H1 (cell line): Measurements from ENCODE around the gene SULF2. TPM values are rescaled to one million over a fixed set of nuclear protein-coding genes. Genes with fewer than 3 reads are reported as not detected.

Experiments used
- CTCF ChIA-PET: fragments of 300-600 bp; sonication (Branson Sonifier 250); formaldehyde crosslinking; loops from one replicate; lab custom pipeline; 2021; ENCODE audit not compliant: partially characterized antibody; lab: Charles Lee
- POLR2A ChIA-PET: fragments of 300-600 bp; sonication (Branson Sonifier 250); formaldehyde crosslinking; loops from one replicate; lab custom pipeline; 2021; ENCODE audit warnings: inconsistent platforms; ENCODE audit not compliant: partially characterized antibody; lab: Charles Lee
- DNase-seq, 2 experiments: peaks; one replicate each; pipeline versions ENCODE4 v3.0.0 to v3.0.0-alpha.2; 2010 to 2022; ENCODE audit warnings: low spot score in 2 of 2, low read depth in 1 of 2, mixed read lengths in 1 of 2
- FAIRE-seq: peaks from 2 replicates; lab custom pipeline; 2011; peaks lifted over from hg19 to GRCh38; lab: Jason Lieb, UNC
- H2AFZ ChIP-seq: 2 replicates; pipeline ENCODE4 v1.8.1; 2012; ENCODE audit warnings: low read length, inconsistent platforms
- H2AK5ac ChIP-seq: 2 replicates; pipeline ENCODE4 v1.6.1; 2013; ENCODE audit warnings: low read depth, low read length
- H2BK120ac ChIP-seq: replicated peaks from 2 replicates; pipeline ENCODE3; 2013; ENCODE audit warnings: low read depth, low read length, inconsistent platforms
- H2BK12ac ChIP-seq: 2 replicates; pipeline ENCODE4 v1.6.1; 2013; ENCODE audit warnings: low read depth, low read length
- H2BK15ac ChIP-seq: 2 replicates; pipeline ENCODE4 v1.6.1; 2013; ENCODE audit warnings: low read length
- H2BK20ac ChIP-seq: 2 replicates; pipeline ENCODE4 v1.6.1; 2013; ENCODE audit warnings: low read length
- H2BK5ac ChIP-seq: 2 replicates; pipeline ENCODE4 v1.6.1; 2013; ENCODE audit warnings: low read depth, low read length
- H3K14ac ChIP-seq: 2 replicates; pipeline ENCODE4 v1.6.1; 2013; ENCODE audit warnings: inconsistent platforms; ENCODE audit not compliant: insufficient read length
- H3K18ac ChIP-seq: 2 replicates; pipeline ENCODE4 v1.6.1; 2013; ENCODE audit warnings: low read length; ENCODE audit errors: extremely low read depth
- H3K23ac ChIP-seq: 2 replicates; pipeline ENCODE4 v1.6.1; 2013; ENCODE audit warnings: inconsistent platforms; ENCODE audit not compliant: insufficient read length
- H3K23me2 ChIP-seq: 2 replicates; pipeline ENCODE4 v1.6.1; 2013; ENCODE audit warnings: low read depth, low read length
- H3K27ac ChIP-seq: 2 replicates; pipeline ENCODE4 v1.6.1; 2011; ENCODE audit warnings: low read depth, low read length, inconsistent platforms
- H3K27me3 ChIP-seq, 4 experiments: replicated peaks in 1 of 4; 1 replicate in 1 of 4; 2 replicates in 3 of 4; pipeline versions ENCODE4 v1.6.1 to v1.8.1; 2011 to 2013; ENCODE audit warnings: low read length in 3 of 4, mild to moderate bottlenecking in 3 of 4, inconsistent platforms in 2 of 4, mixed read lengths in 2 of 4, moderate library complexity in 1 of 4; ENCODE audit not compliant: control insufficient read depth in 3 of 4, insufficient read depth in 3 of 4; ENCODE audit errors: extremely low read depth in 1 of 4
- H3K36me3 ChIP-seq, 4 experiments: 2 replicates each; pipeline versions ENCODE4 v1.6.1 to v1.8.1; 2011 to 2013; ENCODE audit warnings: mild to moderate bottlenecking in 4 of 4, low read length in 3 of 4, moderate library complexity in 2 of 4, control low read depth in 1 of 4, inconsistent platforms in 1 of 4; ENCODE audit not compliant: insufficient read depth in 4 of 4, control insufficient read depth in 2 of 4
- H3K4ac ChIP-seq: replicated peaks from 2 replicates; pipeline ENCODE3; 2013; ENCODE audit warnings: low read length, low read depth, mixed read lengths, inconsistent platforms; ENCODE audit not compliant: insufficient read length
- H3K4me1 ChIP-seq, 4 experiments: replicated peaks in 1 of 4; 1 replicate in 1 of 4; 2 replicates in 3 of 4; pipeline versions ENCODE4 v1.6.1 to v1.8.1; 2011 to 2013; ENCODE audit warnings: low read length in 3 of 4, inconsistent platforms in 2 of 4, mixed read lengths in 1 of 4; ENCODE audit not compliant: insufficient read depth in 4 of 4, control insufficient read depth in 3 of 4
- H3K4me2 ChIP-seq, 2 experiments: 2 replicates each; pipeline versions ENCODE4 v1.6.1 to v1.8.1; 2011 to 2013; ENCODE audit warnings: low read depth in 2 of 2, low read length in 2 of 2, control low read depth in 1 of 2, inconsistent platforms in 1 of 2, mild to moderate bottlenecking in 1 of 2; ENCODE audit not compliant: insufficient read depth in 1 of 2
- H3K4me3 ChIP-seq, 4 experiments: fragments of 200-600, 300-600 bp in 1 of 4; sonication (generic), shearing (Covaris generic), sonication (Bioruptor Twin) in 1 of 4; 2 replicates each; pipeline versions ENCODE4 v1.5.1 to v1.8.1; 2011 to 2016; ENCODE audit warnings: low read length in 4 of 4, low read depth in 3 of 4, control low read depth in 2 of 4, inconsistent platforms in 2 of 4, mild to moderate bottlenecking in 2 of 4, mixed read lengths in 1 of 4, moderate library complexity in 1 of 4; ENCODE audit not compliant: insufficient read depth in 2 of 4; ENCODE audit errors: extremely low read depth in 1 of 4
- H3K56ac ChIP-seq: replicated peaks from 2 replicates; pipeline ENCODE3; 2013; ENCODE audit warnings: low read depth, mild to moderate bottlenecking, mixed read lengths, low read length, inconsistent platforms; ENCODE audit not compliant: insufficient read length
- H3K79me1 ChIP-seq: 2 replicates; pipeline ENCODE4 v1.6.1; 2013; ENCODE audit warnings: low read depth, low read length, control low read depth
- H3K79me2 ChIP-seq, 2 experiments: 2 replicates each; pipeline versions ENCODE4 v1.6.1 to v1.8.1; 2012 to 2013; ENCODE audit warnings: low read length in 2 of 2, mild to moderate bottlenecking in 2 of 2, inconsistent platforms in 1 of 2; ENCODE audit not compliant: insufficient read depth in 2 of 2, control insufficient read depth in 1 of 2
- H3K9ac ChIP-seq, 4 experiments: replicated peaks in 1 of 4; 1 replicate in 1 of 4; 2 replicates in 3 of 4; pipeline versions ENCODE4 v1.6.1 to v1.8.1; 2011 to 2013; ENCODE audit warnings: low read depth in 3 of 4, low read length in 3 of 4, control low read depth in 2 of 4, mild to moderate bottlenecking in 2 of 4, moderate library complexity in 2 of 4, inconsistent platforms in 1 of 4; ENCODE audit errors: extremely low read depth in 1 of 4
- H3K9me3 ChIP-seq, 2 experiments: 2 replicates each; pipeline versions ENCODE4 v1.6.1 to v1.8.1; 2012 to 2013; ENCODE audit warnings: mild to moderate bottlenecking in 2 of 2, moderate library complexity in 2 of 2, control low read depth in 1 of 2, inconsistent platforms in 1 of 2, low read depth in 1 of 2, low read length in 1 of 2, mixed read lengths in 1 of 2; ENCODE audit not compliant: insufficient read depth in 2 of 2
- H4K20me1 ChIP-seq, 2 experiments: replicated peaks in 1 of 2; 2 replicates each; pipeline versions ENCODE3 to v1.8.1; 2011 to 2013; ENCODE audit warnings: inconsistent platforms in 2 of 2, low read length in 2 of 2, mild to moderate bottlenecking in 1 of 2; ENCODE audit not compliant: insufficient read depth in 2 of 2, control insufficient read depth in 1 of 2
- H4K5ac ChIP-seq: 2 replicates; pipeline ENCODE4 v1.6.1; 2013; ENCODE audit warnings: low read length, low read depth, mixed read lengths, inconsistent platforms; ENCODE audit not compliant: insufficient read length
- H4K8ac ChIP-seq: 2 replicates; pipeline ENCODE4 v1.8.0; 2013; ENCODE audit warnings: mild to moderate bottlenecking, moderate library complexity, low read length, inconsistent platforms; ENCODE audit not compliant: insufficient read depth; ENCODE audit errors: extremely low read depth
- H4K91ac ChIP-seq: replicated peaks from 2 replicates; pipeline ENCODE3; 2013; ENCODE audit warnings: low read length, mixed read lengths, inconsistent platforms; ENCODE audit not compliant: insufficient read length
- CREB1 ChIP-seq: IDR thresholded peaks from 2 replicates; pipeline ENCODE4 v1.6.1; 2012; ENCODE audit warnings: inconsistent platforms
- CTBP2 ChIP-seq: IDR thresholded peaks from 2 replicates; pipeline ENCODE4 v1.7.0; 2011; ENCODE audit warnings: borderline replicate concordance, mild to moderate bottlenecking, moderate library complexity, mixed read lengths, low read length; ENCODE audit not compliant: insufficient read depth, insufficient read length
- JUN ChIP-seq: IDR thresholded peaks from 2 replicates; pipeline ENCODE4 v1.6.1; 2011; ENCODE audit warnings: low read depth, mild to moderate bottlenecking, improper control_type of control experiment, low read length
- SP4 ChIP-seq: IDR thresholded peaks from 2 replicates; pipeline ENCODE4 v1.6.1; 2012; ENCODE audit warnings: low read length, inconsistent platforms
- SUZ12 ChIP-seq: fragments of 200-600 bp; sonication (generic); IDR thresholded peaks from 2 replicates; pipeline ENCODE4 v1.6.1; 2012; ENCODE audit warnings: mild to moderate bottlenecking, inconsistent platforms, low read length, moderate library complexity, mixed read lengths
- TEAD4 ChIP-seq: IDR thresholded peaks from 2 replicates; pipeline ENCODE4 v1.6.1; 2012; ENCODE audit warnings: low read depth, low read length, inconsistent platforms, mixed read lengths
- WGBS, 2 experiments: shearing (Covaris generic) in 1 of 2; methylation state at CpG; one replicate each; pipeline versions ENCODE4 v1.1.6 to v1.1.7; 2013 to 2015; ENCODE audit warnings: low lambda C conversion rate in 2 of 2, mixed read lengths in 2 of 2, inconsistent platforms in 1 of 2, low coverage in 1 of 2, missing lambda C conversion rate in 1 of 2; ENCODE audit not compliant: insufficient replicate concordance in 2 of 2, insufficient coverage in 1 of 2, insufficient read length in 1 of 2; ENCODE audit errors: extremely low coverage in 1 of 2, missing lambda C conversion rate in 1 of 2; 5-methylcytosine and 5-hydroxymethylcytosine counted together
- polyA plus RNA-seq, 7 experiments: library from polyadenylated mRNA; depleted of rRNA in 3 of 7; stranded (reverse) in 5 of 7; unstranded in 2 of 7; fragments of >200 nt in 5 of 7; fragments of 200-250 nt in 2 of 7; gene quantifications; 1 replicate in 5 of 7; 2 replicates in 1 of 7; 4 replicates in 1 of 7; pipeline versions ENCODE4 v1.2.1 to v1.2.3, GENCODE V29; 2011 to 2013; ENCODE audit warnings: missing spikeins in 2 of 7, mixed read lengths in 2 of 7
- total RNA-seq: library from RNA; stranded (reverse); fragmentation: NEBNext Ultra II Directional; extraction: Animal tissue kit (Norgen Biotek cat#: 25700); gene quantifications from 2 replicates; pipeline ENCODE4 v1.2.1, GENCODE V29; 2021

SULF2 gene
- total and polyA plus RNA-seq, 2 of the 8 experiments (the other 6 are each of a cell fraction or from before 2014, with no cell fraction given): 15.7 to 28.2 TPM

GRCh38 chr20:47676912-47677634, 108.2 kb downstream of the SULF2 start:
- Histone ChIP-seq H2AFZ (no peak overlapping the region), H3K79me1 (no peaks in the 10 kb centered on the region), H4K20me1 (peaks cover 0 to 2% of the 10 kb centered on the region in 2 experiments), H3K4me2 (no peak overlapping the region), H3K4me1 (peaks cover 0 to 7% (median 2%) of the 10 kb centered on the region in 4 experiments; a peak in 5 of 7 replicates), H2BK20ac (no peak overlapping the region), H2BK12ac (no peak overlapping the region), H3K79me2 (no peaks in the 10 kb centered on the region), H3K18ac (no peak overlapping the region), H3K36me3 (no peaks in the 10 kb centered on the region), H3K4ac (no peak overlapping the region), H3K27ac (no peak overlapping the region), H3K9me3 (no peaks in the 10 kb centered on the region), H4K5ac (no peak overlapping the region), H3K23ac (no peak overlapping the region), H2BK120ac (no peak overlapping the region), H4K8ac (no peak overlapping the region; the same call in 1 of the 2 replicates), H3K9ac (no peak overlapping the region), H3K14ac (no peak overlapping the region), H3K4me3 (no peak overlapping the region), H2AK5ac (no peak overlapping the region), H3K23me2 (no peaks in the 10 kb centered on the region), H3K27me3 (no peaks in the 10 kb centered on the region), H4K91ac (no peak overlapping the region), H2BK5ac (no peak overlapping the region), H3K56ac (no peak overlapping the region), H2BK15ac (no peak overlapping the region)
- WGBS, 2 experiments: 82% methylated on average over 16 of the region's 18 CpGs; no CpG with 5 or more reads in 1 of the 2 experiments
- FAIRE-seq: no peak
- DNase-seq: no peak
- ChIA-PET POLR2A (no interaction called here), CTCF (interaction anchor here (0.6 to 9.7 kb wide), 41 partner anchors 10 to 947 kb away, joined by 3 to 92 read pairs (median 4); no protein-coding TSS in a partner anchor)
- TF ChIP-seq SP4 (no peak), CTBP2 (no peak), CREB1 (no peak), JUN (no peak), TEAD4 (no peak), SUZ12 (no peak)
